GM12878 (cell line): ENCODE data around the gene NLRP9.

Experiments used
- CBFB ChIP-seq: IDR thresholded peaks from 2 replicates; pipeline ENCODE4 v1.6.1; 2016; ENCODE audit warnings: antibody characterized with exemption, low read depth
- EP300 ChIP-seq, 2 experiments: fragments of 150-350 bp in 1 of 2; IDR thresholded peaks; 2 replicates each; pipeline ENCODE4 v1.6.1; 2011 to 2012; ENCODE audit warnings: low read depth in 2 of 2, low read length in 2 of 2, borderline replicate concordance in 1 of 2, improper control_type of control experiment in 1 of 2, inconsistent platforms in 1 of 2; ENCODE audit not compliant: control insufficient read depth in 1 of 2
- HDAC2 ChIP-seq: fragments of 200-600 bp; sonication (generic); IDR thresholded peaks from 2 replicates; pipeline ENCODE4 v1.6.1; 2017
- POLR2A ChIP-seq: IDR thresholded peaks from 2 replicates; pipeline ENCODE4 v1.6.1; 2011; ENCODE audit warnings: low read depth, mild to moderate bottlenecking, low read length
- SP1 ChIP-seq: IDR thresholded peaks from one replicate; pipeline ENCODE4 v1.6.1; 2011; ENCODE audit warnings: low read depth, low read length
- YY1 ChIP-seq: IDR thresholded peaks from 2 replicates; pipeline ENCODE4 v1.6.1; 2011; ENCODE audit warnings: low read depth, mild to moderate bottlenecking, low read length
- TF ChIP-seq, protein P1 (sequence below): fragments of 150-350 bp; IDR thresholded peaks from 2 replicates; pipeline ENCODE4 v1.6.1; 2016; ENCODE audit warnings: low read depth, low read length
- TF ChIP-seq, protein P2 (sequence below), 3 experiments: IDR thresholded peaks in 2 of 3; conservative IDR thresholded peaks in 1 of 3; 2 replicates each; pipeline ENCODE4 v1.5.1; 2011; ENCODE audit warnings: low read depth in 3 of 3, low read length in 3 of 3, mild to moderate bottlenecking in 3 of 3, control low read depth in 2 of 3, moderate library complexity in 2 of 3, inconsistent platforms in 1 of 3, mixed read lengths in 1 of 3; ENCODE audit not compliant: control insufficient read depth in 2 of 3, insufficient read depth in 1 of 3; ENCODE audit errors: extremely low read depth in 1 of 3
- TF ChIP-seq, protein P3 (sequence below): IDR thresholded peaks from 2 replicates; pipeline ENCODE4 v1.6.1; 2012; ENCODE audit warnings: low read length, inconsistent platforms

DNA sequence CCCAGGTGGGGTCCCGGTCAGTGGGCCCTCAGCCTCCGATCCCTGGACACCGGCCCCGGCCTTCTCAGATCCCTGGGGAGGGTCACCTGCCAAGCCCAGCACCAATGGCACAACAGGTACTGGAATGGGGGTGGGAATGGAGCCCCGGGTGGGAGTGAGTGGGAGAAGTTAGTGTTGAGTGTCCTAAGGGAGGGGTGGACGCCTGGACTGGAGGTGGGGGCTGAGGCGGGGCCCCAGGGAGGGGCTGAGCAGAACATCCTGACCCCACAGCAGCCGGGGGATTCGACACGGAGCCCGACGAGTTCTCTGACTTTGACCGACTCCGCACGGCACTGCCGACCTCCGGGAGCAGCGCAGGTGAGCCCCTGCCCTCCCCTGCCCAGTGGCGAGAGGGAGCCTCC lies 45.5 kb downstream of the NLRP9 start:
- TF ChIP-seq, protein P1, sequence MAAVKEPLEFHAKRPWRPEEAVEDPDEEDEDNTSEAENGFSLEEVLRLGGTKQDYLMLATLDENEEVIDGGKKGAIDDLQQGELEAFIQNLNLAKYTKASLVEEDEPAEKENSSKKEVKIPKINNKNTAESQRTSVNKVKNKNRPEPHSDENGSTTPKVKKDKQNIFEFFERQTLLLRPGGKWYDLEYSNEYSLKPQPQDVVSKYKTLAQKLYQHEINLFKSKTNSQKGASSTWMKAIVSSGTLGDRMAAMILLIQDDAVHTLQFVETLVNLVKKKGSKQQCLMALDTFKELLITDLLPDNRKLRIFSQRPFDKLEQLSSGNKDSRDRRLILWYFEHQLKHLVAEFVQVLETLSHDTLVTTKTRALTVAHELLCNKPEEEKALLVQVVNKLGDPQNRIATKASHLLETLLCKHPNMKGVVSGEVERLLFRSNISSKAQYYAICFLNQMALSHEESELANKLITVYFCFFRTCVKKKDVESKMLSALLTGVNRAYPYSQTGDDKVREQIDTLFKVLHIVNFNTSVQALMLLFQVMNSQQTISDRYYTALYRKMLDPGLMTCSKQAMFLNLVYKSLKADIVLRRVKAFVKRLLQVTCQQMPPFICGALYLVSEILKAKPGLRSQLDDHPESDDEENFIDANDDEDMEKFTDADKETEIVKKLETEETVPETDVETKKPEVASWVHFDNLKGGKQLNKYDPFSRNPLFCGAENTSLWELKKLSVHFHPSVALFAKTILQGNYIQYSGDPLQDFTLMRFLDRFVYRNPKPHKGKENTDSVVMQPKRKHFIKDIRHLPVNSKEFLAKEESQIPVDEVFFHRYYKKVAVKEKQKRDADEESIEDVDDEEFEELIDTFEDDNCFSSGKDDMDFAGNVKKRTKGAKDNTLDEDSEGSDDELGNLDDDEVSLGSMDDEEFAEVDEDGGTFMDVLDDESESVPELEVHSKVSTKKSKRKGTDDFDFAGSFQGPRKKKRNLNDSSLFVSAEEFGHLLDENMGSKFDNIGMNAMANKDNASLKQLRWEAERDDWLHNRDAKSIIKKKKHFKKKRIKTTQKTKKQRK: no peak
- TF ChIP-seq, protein P2, sequence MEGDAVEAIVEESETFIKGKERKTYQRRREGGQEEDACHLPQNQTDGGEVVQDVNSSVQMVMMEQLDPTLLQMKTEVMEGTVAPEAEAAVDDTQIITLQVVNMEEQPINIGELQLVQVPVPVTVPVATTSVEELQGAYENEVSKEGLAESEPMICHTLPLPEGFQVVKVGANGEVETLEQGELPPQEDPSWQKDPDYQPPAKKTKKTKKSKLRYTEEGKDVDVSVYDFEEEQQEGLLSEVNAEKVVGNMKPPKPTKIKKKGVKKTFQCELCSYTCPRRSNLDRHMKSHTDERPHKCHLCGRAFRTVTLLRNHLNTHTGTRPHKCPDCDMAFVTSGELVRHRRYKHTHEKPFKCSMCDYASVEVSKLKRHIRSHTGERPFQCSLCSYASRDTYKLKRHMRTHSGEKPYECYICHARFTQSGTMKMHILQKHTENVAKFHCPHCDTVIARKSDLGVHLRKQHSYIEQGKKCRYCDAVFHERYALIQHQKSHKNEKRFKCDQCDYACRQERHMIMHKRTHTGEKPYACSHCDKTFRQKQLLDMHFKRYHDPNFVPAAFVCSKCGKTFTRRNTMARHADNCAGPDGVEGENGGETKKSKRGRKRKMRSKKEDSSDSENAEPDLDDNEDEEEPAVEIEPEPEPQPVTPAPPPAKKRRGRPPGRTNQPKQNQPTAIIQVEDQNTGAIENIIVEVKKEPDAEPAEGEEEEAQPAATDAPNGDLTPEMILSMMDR (IDR thresholded peaks at IDR 0.05 in 2 of 3, conservative IDR thresholded peaks at IDR 0.05 in 1 of 3; ENCODE audit: control insufficient read depth in 2 of 3, extremely low read depth in 1 of 3, insufficient read depth in 1 of 3, low read depth in 3 of 3, low read length in 3 of 3): no peak
- TF ChIP-seq, protein P3, sequence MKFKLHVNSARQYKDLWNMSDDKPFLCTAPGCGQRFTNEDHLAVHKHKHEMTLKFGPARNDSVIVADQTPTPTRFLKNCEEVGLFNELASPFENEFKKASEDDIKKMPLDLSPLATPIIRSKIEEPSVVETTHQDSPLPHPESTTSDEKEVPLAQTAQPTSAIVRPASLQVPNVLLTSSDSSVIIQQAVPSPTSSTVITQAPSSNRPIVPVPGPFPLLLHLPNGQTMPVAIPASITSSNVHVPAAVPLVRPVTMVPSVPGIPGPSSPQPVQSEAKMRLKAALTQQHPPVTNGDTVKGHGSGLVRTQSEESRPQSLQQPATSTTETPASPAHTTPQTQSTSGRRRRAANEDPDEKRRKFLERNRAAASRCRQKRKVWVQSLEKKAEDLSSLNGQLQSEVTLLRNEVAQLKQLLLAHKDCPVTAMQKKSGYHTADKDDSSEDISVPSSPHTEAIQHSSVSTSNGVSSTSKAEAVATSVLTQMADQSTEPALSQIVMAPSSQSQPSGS: no peak
- TF ChIP-seq YY1 (no peak), HDAC2 (no peak), SP1 (no peak), CBFB (no peak), POLR2A (no peak), EP300 (IDR thresholded peaks at IDR 0.05; ENCODE audit: borderline replicate concordance in 1 of 2, control insufficient read depth in 1 of 2, low read depth in 2 of 2, low read length in 2 of 2) (no peak)
